ENCODE results near the gene CAMKMT.
"Not testable (repeated sequence)": the region's sequence is repeated elsewhere in the genome, so short reads cannot be mapped to it uniquely, and the experiment has no call there.

The CAMKMT gene

GRCh38 chr2:44572196-44572900, 210.6 kb downstream of the CAMKMT start:
- Histone ChIP-seq H3K36me3 (ENCODE audit: control insufficient read depth, insufficient read depth, low read length, severe bottlenecking) (no peaks in the 10 kb centered on the region), H3K9ac (ENCODE audit: low read length) (no peak overlapping the region), H3K9me3 (ENCODE audit: control insufficient read depth, low read length) (no peaks in the 10 kb centered on the region), H3K27me3 (replicated peaks; ENCODE audit: control insufficient read depth, insufficient read depth, low read length) (no peaks in the 10 kb centered on the region), H3K4me3 (ENCODE audit: low read length) (no peak overlapping the region), H3K4me1 (ENCODE audit: control insufficient read depth, insufficient read depth, low read length) (no peaks in the 10 kb centered on the region)
- DNase-seq (ENCODE audit: low read depth), result no peak

GRCh38 chr2:44573996-44574395, 212.2 kb downstream of the CAMKMT start:
- H3K36me3 ChIP-seq (ENCODE audit: control insufficient read depth, insufficient read depth, low read length, severe bottlenecking), result no peaks in the 10 kb centered on the region
- DNase-seq (ENCODE audit: low read depth), result no peak
- H3K9ac ChIP-seq (ENCODE audit: low read length), result no peak overlapping the region
- peaks cover 10% of the 10 kb centered on the region for H3K4me1 ChIP-seq (ENCODE audit: control insufficient read depth, insufficient read depth, low read length)
- no peaks in the 10 kb centered on the region for H3K9me3 ChIP-seq (ENCODE audit: control insufficient read depth, low read length)
- H3K27me3 ChIP-seq (replicated peaks; ENCODE audit: control insufficient read depth, insufficient read depth, low read length), result no peaks in the 10 kb centered on the region
- H3K4me3 ChIP-seq (ENCODE audit: low read length), result no peak overlapping the region

- DNase-seq (ENCODE audit: low read depth), result peak; percentile 85
- Histone ChIP-seq H3K36me3 (ENCODE audit: control insufficient read depth, insufficient read depth, low read length, severe bottlenecking) (no peaks in the 10 kb centered on the region), H3K27me3 (replicated peaks; ENCODE audit: control insufficient read depth, insufficient read depth, low read length) (no peaks in the 10 kb centered on the region), H3K4me1 (ENCODE audit: control insufficient read depth, insufficient read depth, low read length) (peaks cover 32% of the 10 kb centered on the region), H3K9me3 (ENCODE audit: control insufficient read depth, low read length) (no peaks in the 10 kb centered on the region), H3K9ac (ENCODE audit: low read length) (peak overlapping the region; percentile 78), H3K4me3 (ENCODE audit: low read length) (peak overlapping the region; percentile 83)
These were observed 216.8 kb downstream of the CAMKMT start for GRCh38 chr2:44578471-44579093.

GRCh38 chr2:44579115-44579836, 217.5 kb downstream of the CAMKMT start:
- no peaks in the 10 kb centered on the region for H3K9me3 ChIP-seq (ENCODE audit: control insufficient read depth, low read length)
- H3K4me1 ChIP-seq (ENCODE audit: control insufficient read depth, insufficient read depth, low read length), result peaks cover 32% of the 10 kb centered on the region
- peak overlapping the region; percentile 83 for H3K4me3 ChIP-seq (ENCODE audit: low read length)
- DNase-seq (ENCODE audit: low read depth), result peak; percentile 29
- H3K27me3 ChIP-seq (replicated peaks; ENCODE audit: control insufficient read depth, insufficient read depth, low read length), result no peaks in the 10 kb centered on the region
- H3K36me3 ChIP-seq (ENCODE audit: control insufficient read depth, insufficient read depth, low read length, severe bottlenecking), result no peaks in the 10 kb centered on the region
- peak overlapping the region; percentile 78 for H3K9ac ChIP-seq (ENCODE audit: low read length)

DNA sequence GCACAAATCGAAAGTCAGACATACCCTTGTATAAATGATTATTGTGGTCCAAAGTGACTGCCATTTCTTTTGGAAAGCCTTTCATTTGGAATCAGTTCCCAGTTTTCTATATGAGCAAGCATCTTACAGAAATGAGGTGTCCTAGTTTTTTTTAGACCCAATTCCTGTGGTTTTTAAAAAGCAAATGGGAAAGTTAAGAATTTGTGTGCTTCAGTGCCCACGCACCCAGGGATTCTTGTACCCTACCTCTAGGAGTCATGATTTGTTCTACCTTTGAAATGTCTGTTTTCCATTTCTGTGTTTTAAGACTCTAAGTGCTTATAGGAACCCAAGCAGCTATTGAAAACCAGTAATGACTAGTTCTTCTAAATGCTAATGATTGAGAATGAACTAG, 218.1 kb downstream of the CAMKMT start:
- Histone ChIP-seq H3K9ac (ENCODE audit: low read length) (no peak overlapping the region), H3K36me3 (ENCODE audit: control insufficient read depth, insufficient read depth, low read length, severe bottlenecking) (no peaks in the 10 kb centered on the region), H3K4me3 (ENCODE audit: low read length) (no peak overlapping the region), H3K9me3 (ENCODE audit: control insufficient read depth, low read length) (no peaks in the 10 kb centered on the region), H3K27me3 (replicated peaks; ENCODE audit: control insufficient read depth, insufficient read depth, low read length) (no peaks in the 10 kb centered on the region), H3K4me1 (ENCODE audit: control insufficient read depth, insufficient read depth, low read length) (peaks cover 32% of the 10 kb centered on the region)
- no peak for DNase-seq (ENCODE audit: low read depth)

GRCh38 chr2:44580875-44581515, 219.2 kb downstream of the CAMKMT start:
- no peak overlapping the region for H3K4me3 ChIP-seq (ENCODE audit: low read length)
- H3K27me3 ChIP-seq (replicated peaks; ENCODE audit: control insufficient read depth, insufficient read depth, low read length), result no peaks in the 10 kb centered on the region
- DNase-seq (ENCODE audit: low read depth), result no peak
- H3K36me3 ChIP-seq (ENCODE audit: control insufficient read depth, insufficient read depth, low read length, severe bottlenecking), result no peaks in the 10 kb centered on the region
- no peaks in the 10 kb centered on the region for H3K9me3 ChIP-seq (ENCODE audit: control insufficient read depth, low read length)
- H3K4me1 ChIP-seq (ENCODE audit: control insufficient read depth, insufficient read depth, low read length), result peaks cover 32% of the 10 kb centered on the region
- H3K9ac ChIP-seq (ENCODE audit: low read length), result no peak overlapping the region

- no peaks in the 10 kb centered on the region for H3K27me3 ChIP-seq (replicated peaks; ENCODE audit: control insufficient read depth, insufficient read depth, low read length)
- H3K4me3 ChIP-seq (ENCODE audit: low read length), result no peak overlapping the region
- peak; percentile 66 for DNase-seq (ENCODE audit: low read depth)
- H3K9ac ChIP-seq (ENCODE audit: low read length), result peak overlapping the region; percentile 37
- H3K9me3 ChIP-seq (ENCODE audit: control insufficient read depth, low read length), result no peaks in the 10 kb centered on the region
- H3K4me1 ChIP-seq (ENCODE audit: control insufficient read depth, insufficient read depth, low read length), result peaks cover 32% of the 10 kb centered on the region
- no peaks in the 10 kb centered on the region for H3K36me3 ChIP-seq (ENCODE audit: control insufficient read depth, insufficient read depth, low read length, severe bottlenecking)
These were observed 220.7 kb downstream of the CAMKMT start for GRCh38 chr2:44582363-44583008.

DNA sequence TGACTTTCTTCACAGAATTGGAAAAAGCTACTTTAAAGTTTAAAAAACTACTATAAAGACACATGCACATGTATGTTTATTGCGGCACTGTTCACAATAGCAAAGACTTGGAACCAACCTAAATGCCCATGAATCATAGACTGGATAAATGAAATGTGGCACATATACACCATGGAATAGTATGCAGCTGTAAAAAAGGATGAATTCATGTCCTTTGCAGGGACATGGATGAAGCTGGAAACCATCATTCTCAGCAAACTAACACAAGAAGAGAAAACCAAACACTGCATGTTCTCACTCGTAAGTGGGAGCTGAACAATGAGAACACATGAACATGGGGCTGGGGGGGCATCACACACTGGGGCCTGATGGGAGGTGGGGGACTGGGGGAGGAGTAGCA, 233.9 kb downstream of the CAMKMT start:
- not testable (repeated sequence) for H3K27me3 ChIP-seq (replicated peaks; ENCODE audit: control insufficient read depth, insufficient read depth, low read length); H3K4me3 ChIP-seq (ENCODE audit: low read length); H3K4me1 ChIP-seq (ENCODE audit: control insufficient read depth, insufficient read depth, low read length); DNase-seq (ENCODE audit: low read depth); H3K9ac ChIP-seq (ENCODE audit: low read length); H3K9me3 ChIP-seq (ENCODE audit: control insufficient read depth, low read length); H3K36me3 ChIP-seq (ENCODE audit: control insufficient read depth, insufficient read depth, low read length, severe bottlenecking)

DNA sequence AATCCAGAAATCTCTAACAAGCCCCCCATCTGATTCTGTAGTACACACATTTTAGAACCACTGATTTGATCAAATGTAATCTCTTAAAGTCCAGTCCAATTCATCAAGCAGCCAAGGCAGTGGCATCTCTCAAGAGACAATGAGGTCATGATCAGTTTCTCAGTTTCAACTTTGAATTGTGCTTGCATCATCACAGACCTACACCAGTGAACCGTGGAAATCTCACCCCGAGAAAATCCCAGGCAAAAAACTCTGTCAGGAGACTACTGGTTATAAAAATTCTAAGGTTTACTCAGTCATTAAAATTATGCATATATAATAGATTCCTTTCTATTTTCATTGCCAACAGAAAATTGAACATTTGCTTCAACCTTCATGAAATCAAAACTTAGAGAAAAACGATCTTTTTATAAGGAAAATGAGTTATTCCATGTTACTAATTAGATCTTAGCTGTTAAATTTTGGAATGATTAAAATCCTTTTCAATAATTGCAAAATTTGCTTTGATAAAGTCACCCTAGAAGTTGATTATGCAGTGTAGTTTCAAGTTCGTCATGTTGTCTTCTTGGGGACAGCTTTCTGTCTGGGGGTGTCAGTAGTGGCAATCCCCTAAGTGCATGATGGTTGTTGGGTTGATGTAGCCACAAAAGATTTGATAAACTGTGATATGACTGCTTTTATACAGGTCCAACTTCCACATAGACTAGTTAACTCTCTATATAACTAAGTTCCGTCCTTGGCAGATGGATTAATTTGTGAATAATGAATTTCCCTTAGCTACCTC, 235.0 kb downstream of the CAMKMT start:
- H3K4me3 ChIP-seq (ENCODE audit: low read length), result no peak overlapping the region
- no peak overlapping the region for H3K9ac ChIP-seq (ENCODE audit: low read length)
- H3K9me3 ChIP-seq (ENCODE audit: control insufficient read depth, low read length), result no peaks in the 10 kb centered on the region
- no peaks in the 10 kb centered on the region for H3K36me3 ChIP-seq (ENCODE audit: control insufficient read depth, insufficient read depth, low read length, severe bottlenecking)
- DNase-seq (ENCODE audit: low read depth), result peak; percentile 28
- peaks cover 5% of the 10 kb centered on the region for H3K4me1 ChIP-seq (ENCODE audit: control insufficient read depth, insufficient read depth, low read length)
- no peaks in the 10 kb centered on the region for H3K27me3 ChIP-seq (replicated peaks; ENCODE audit: control insufficient read depth, insufficient read depth, low read length)

DNA sequence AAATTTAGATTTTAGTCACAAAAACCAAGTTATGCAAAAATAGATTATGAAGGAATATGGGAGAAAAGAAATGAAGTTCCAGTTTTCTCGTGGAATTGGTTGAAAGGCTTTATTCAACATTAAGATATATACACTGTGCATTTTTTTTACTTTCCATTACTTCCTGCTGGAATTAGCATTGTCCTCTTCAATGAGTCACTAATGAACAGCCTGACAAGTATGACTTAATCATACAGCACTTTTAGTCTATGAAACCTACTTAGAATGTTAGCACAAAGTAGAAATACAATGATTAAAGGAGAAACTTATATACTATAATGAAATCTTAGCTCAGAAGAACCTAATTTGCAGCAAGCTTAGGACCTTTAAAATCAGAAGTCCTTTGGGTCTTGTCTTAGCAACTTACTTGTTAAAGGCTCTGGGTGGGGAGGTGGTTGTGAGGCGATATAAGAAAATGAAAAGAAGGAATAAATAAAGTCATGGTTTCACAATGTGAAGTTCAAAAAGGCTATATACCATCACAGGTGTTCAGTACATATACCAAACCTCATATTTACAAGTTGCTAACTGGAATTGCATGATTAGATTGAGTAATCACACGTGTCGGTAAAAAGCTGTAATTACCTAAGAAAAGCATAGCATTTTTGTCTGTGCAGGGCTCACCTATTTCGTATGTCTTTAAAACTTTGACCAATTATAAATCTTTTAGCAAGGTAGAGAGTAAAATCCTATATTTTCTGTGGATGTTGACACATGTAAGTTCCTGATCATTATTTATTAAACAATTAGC, 236.8 kb downstream of the CAMKMT start:
- H3K4me3 ChIP-seq (ENCODE audit: low read length), result no peak overlapping the region
- no peak overlapping the region for H3K9ac ChIP-seq (ENCODE audit: low read length)
- no peaks in the 10 kb centered on the region for H3K36me3 ChIP-seq (ENCODE audit: control insufficient read depth, insufficient read depth, low read length, severe bottlenecking)
- DNase-seq (ENCODE audit: low read depth), result no peak
- no peaks in the 10 kb centered on the region for H3K27me3 ChIP-seq (replicated peaks; ENCODE audit: control insufficient read depth, insufficient read depth, low read length)
- peaks cover 5% of the 10 kb centered on the region for H3K4me1 ChIP-seq (ENCODE audit: control insufficient read depth, insufficient read depth, low read length)
- no peaks in the 10 kb centered on the region for H3K9me3 ChIP-seq (ENCODE audit: control insufficient read depth, low read length)
